SKM-1 treated with dmso at 0.1 percent for 144 hours (cell line): Measurements from ENCODE around the gene KCNN3.
"Not testable (repeated sequence)": the region's sequence is repeated elsewhere in the genome, so short reads cannot be mapped to it uniquely, and the experiment has no call there.

ENCODE experiments used
- DNase-seq: peaks from one replicate; lab custom pipeline; 2025; ENCODE audit not compliant: unreplicated experiment; lab: John Stamatoyannopoulos, UW

The KCNN3 gene

GRCh38 chr1:154712166-154712810 is 157.8 kb downstream of the KCNN3 start:
- no peak for DNase-seq

- DNase-seq: no peak
Observed at GRCh38 chr1:154711416-154711815, 158.7 kb downstream of the KCNN3 start.

- no peak for DNase-seq
Observed at GRCh38 chr1:154710106-154710505, 160.0 kb downstream of the KCNN3 start.

DNA sequence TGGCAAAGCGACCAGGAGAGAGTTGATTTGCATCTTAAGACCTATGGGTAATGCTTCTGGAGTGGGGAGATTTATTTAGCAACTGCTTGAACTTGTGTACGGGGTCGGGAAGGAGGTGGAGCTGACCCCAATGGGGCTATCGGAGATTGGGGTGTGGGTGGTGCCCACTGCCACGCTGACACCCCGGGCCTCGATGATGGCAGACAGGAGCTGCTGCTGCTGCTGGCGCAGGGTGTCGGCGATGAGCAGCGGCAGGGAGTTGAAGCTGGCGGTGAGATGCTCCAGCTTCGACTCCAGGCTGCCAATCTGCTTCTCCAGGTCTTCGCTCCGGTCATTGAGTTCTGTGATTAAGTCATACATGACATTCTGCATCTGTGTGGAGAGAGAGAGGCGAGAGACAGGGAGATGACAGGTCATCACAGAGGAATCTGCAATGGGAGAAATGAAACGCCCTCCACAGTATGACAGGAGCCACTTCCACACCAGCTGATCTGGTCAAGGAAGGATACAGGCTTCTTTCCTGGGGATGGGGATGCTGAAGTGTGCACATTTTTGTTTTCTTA is 162.1 kb downstream of the KCNN3 start:
- no peak for DNase-seq

- DNase-seq: no peak
Observed at GRCh38 chr1:154706851-154707250, 163.2 kb downstream of the KCNN3 start.

GRCh38 chr1:154705544-154705943 is 164.5 kb downstream of the KCNN3 start:
- no peak for DNase-seq

DNA sequence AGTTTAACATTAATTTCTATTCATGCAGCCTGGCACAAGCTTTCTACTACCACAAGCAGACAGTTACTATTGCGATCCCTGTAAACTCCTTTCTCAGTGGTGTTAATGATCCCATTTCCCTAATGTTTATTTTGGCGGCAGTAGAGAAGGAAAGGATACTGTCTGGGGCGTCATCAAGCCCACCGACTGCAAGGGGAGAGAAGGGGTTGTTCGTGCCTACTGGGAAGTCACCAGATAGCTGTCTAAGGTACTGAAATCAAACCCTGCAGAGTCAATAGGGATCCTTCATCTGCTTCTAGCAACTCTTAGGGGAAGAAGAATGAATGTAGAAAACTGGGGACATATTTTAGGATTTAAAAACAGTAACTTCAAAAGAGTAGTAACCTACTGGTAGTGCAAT is 166.9 kb downstream of the KCNN3 start:
- no peak for DNase-seq

DNA sequence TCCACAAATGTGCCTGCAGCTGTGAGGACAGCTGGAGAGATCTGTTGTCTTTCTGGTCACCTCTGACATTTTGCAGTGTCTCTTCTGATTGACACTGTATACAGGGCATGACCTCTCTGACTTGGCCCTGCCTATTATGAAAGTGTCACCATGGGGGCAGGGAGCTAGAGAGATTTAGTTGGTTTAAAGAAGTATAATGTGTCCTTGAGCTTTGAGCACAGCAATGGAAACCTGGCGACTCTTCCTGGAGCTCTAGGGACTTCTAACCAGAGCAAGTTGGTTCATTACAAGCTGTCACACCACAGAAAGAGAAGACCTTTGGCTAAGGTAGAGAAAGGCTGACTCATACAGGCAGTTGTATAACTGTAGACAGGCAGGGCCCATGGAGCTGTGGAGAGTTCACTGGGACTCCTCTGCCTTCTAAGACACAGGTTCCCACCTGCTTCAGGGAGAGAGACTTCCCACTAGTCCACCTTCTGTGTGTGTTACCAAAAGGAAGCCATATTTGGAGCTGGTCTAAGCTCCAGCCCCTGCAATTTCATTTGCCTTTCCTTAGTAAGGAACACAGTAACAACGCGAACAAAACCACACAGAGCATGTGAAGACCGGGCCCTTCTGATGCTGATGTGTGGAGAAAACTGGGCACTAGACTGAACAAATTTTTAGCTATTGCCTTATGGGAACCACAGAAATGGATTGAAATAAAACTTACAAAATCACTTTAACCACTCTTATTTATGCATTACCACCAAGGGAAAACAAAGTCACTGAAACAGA is 171.6 kb downstream of the KCNN3 start:
- DNase-seq: no peak

- no peak for DNase-seq
Observed at GRCh38 chr1:154697710-154698109, 172.4 kb downstream of the KCNN3 start.

DNA sequence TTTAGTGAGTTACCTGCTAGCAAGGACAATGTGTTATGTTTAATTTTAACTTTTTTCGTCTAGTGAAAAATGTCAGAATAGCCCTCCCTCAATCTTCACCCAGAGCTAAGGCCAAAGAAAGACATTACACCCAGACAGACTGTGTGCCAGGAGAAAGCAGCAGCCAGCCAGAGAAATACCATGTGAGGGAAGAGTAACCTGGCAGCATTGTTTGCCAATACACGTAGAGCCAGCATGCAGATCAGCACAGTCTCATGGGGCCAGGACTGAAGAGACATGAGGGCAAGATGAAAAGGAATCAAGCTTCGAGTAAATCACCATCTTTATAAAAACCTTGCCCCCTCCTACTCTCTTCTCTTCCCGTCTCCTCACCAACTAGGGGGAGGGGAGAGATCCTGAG is 173.6 kb downstream of the KCNN3 start:
- no peak for DNase-seq

DNA sequence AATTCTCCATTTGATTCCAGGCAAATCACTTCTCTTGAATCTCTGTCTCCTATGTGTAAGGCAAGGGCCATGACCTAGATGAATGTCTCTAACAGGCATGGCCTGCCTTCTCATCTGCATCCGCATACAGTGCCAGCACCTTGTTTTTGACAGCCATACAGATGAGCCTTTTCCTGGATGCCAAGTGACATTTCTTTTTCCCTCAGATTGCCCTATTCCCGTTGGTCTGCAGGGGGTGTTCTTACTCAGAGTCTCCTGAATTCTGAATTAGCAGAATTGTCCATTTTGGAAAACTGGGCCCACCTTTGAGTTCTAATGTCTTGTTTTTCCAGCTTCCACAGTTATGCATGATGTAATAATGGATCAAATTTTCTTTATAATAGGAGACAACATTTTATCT is 174.1 kb downstream of the KCNN3 start:
- no peak for DNase-seq

DNA sequence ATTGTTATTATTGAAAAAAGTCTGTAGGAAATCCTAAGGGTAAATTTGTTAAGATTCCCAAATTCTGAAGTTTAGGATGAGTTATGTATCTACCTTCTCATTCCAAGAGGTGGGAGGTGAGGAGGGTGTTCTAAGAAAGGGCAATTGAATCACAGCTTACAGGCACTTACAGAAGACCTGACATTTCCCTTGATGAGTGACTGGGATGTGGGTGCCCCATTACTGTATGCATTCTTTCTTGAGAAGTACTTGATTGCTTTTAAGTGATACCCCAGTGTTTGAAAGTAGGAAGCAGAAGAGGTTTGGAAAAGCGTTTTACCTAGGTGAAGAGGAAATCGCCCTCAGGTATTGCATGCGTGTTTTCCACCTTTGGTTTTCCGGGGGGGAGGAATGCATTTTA is 175.1 kb downstream of the KCNN3 start:
- no peak for DNase-seq

DNA sequence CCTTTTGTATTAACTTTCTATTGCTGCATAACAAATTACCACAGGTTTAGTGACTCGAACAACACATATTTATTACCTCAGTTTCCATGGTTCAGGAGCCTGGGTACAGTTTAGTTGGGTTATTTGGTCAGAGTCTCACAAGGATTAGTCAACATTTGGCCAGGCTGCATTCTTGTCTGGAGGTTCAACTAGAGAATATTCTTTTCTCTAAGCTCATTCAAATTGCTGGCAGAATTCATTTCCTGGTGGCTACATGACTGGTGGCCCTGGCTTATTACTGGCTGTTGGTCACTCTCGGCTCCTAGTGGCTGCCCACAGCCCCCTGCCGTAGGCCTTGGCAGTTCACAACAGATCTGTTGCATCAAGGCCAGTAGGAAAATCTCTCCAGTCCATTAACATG is 181.0 kb downstream of the KCNN3 start:
- DNase-seq: no peak

GRCh38 chr1:154686507-154686906 is 183.6 kb downstream of the KCNN3 start:
- DNase-seq: no peak

DNA sequence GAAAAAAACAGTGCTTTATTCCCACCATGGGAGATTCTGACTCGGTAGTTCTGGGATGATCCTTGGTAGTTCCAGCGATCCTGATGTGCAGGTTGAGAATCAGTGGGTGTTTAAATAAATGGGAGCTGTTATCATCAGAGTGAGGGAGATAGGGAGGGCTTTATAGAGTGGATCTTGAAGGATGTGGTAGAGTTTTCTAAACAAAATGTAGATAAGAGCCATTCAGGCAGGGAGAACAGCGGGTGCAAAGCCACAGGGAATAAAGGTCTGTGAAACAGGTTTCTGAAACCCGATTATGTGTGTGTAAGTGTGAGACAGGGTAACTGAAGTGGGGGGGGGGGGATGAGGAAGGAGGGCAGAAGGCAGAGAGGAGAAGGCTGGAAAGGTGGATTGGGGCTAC is 186.3 kb downstream of the KCNN3 start:
- DNase-seq: no peak

GRCh38 chr1:154682254-154682653 is 187.8 kb downstream of the KCNN3 start:
- no peak for DNase-seq

DNA sequence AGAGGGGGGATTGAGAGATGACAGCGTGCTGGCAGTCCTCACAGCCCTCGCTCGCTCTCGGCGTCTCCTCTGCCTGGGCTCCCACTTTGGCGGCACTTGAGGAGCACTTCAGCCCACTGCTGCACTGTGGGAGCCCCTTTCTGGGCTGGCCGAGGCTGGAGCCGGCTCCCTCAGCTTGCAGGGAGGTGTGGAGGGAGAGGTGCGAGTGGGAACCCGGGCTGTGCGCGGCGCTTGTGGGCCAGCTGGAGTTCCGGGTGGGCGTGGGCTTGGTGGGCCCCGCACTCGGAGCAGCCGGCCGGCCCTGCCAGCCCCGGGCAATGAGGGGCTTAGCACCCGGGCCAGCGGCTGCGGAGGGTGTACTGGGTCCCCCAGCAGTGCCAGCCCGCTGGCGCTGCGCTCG is 192.2 kb downstream of the KCNN3 start:
- DNase-seq: not testable (repeated sequence)

DNA sequence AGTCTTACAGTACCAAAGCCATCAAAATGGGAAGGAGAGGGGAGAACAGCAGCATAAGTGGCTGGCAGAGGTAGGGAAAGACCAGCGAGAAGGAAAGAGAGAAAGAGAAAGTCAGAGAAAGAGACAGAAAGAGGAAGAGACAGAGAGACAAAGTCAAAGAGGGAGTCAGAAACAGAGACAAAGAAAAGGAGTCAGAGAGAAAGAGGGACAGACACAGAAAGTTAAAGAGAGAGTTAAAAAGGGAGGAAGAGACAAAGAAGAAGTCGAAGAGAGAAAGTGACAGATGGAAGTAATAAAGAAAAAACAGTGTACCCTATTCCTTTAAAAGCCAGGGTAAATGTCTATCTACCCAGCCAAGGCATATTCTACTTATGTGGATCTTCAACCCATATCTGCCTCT is 193.2 kb downstream of the KCNN3 start:
- not testable (repeated sequence) for DNase-seq

- not testable (repeated sequence) for DNase-seq
Observed at GRCh38 chr1:154674456-154674855, 195.6 kb downstream of the KCNN3 start.

DNA sequence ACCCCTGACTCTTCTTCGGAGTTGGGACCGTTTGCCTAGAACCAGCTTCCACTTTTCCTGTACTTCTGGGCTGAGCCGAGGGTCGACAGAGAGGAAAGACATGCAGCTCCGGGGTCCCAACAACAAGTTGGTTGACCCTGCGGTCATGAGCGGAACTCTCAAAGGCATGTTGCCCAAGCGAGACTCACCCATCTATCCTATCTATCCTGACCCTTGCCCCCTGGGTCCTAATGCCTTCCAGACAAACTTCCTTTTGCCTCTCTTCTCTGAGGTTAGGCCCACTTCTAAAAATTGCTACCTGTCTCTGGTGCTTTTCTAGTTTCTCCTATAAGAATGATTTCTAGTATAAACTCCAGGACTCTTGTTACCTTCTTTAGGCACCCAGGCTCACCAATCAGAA is 197.8 kb downstream of the KCNN3 start:
- DNase-seq: not testable (repeated sequence)

DNA sequence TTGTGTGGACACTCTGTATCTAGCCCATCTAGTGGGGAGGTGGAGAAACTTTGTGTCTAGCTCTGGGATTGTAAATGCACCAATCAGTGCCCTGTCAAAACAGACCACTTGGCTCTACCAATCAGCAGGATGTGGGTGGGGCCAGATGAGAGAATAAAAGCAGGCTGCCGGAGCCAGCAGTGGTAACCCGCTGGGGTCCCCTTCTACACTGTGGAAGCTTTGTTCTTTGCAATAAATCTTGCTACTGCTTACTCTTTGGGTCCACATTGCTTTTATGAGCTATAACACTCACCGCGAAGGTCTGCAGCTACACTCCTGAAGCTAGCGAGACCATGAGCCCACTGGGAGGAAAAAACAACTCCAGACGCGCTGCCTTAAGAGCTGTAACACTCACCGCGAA is 198.7 kb downstream of the KCNN3 start:
- DNase-seq: not testable (repeated sequence)
